ENCODE data around the gene PDZD4. TPM values are rescaled to one million over a fixed set of nuclear protein-coding genes. Genes with fewer than 3 reads are reported as not detected.
A peak's percentile ranks its signal among the peaks of the same experiment; 100 is the strongest.
"Not testable (repeated sequence)": the region's sequence is repeated elsewhere in the genome, so short reads cannot be mapped to it uniquely, and the experiment has no call there.

The PDZD4 gene
- polyA plus RNA-seq, 1 donor: 10.5 TPM

DNA sequence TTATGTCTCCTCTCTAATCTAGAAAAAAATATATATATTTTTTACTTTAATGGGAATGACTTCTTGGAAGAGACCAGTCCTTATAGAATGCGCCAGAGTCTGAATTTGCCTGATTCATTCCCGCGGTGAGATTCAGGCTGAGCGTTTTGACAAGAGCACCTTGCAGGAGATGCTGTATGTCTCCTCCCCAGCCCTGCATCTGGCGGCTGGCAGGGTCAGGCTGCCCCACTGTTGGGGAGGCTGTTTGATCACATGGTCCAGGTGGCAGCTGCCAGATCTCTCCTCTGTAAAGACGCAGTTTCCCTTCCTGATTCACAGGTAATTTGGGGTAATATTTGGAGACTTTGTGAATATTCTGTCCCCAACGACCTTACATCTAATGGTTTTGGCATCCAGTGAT, 9.7 kb downstream of the PDZD4 start:
- peaks cover 4% of the 10 kb centered on the region for H3K4me1 ChIP-seq (ENCODE audit: control insufficient read depth, insufficient read depth, low read length)
- DNase-seq: no peak
- H3K27me3 ChIP-seq (ENCODE audit: control insufficient read depth, insufficient read depth, low read length): peaks cover 7% of the 10 kb centered on the region
- WGBS (ENCODE audit: insufficient coverage, low lambda C conversion rate): no CpG with 5 or more reads among the region's 7 CpGs
- H3K27ac ChIP-seq (ENCODE audit: low read length): no peak overlapping the region
- no peaks in the 10 kb centered on the region for H3K36me3 ChIP-seq (ENCODE audit: control insufficient read depth, insufficient read depth, low read length)
- H3K9me3 ChIP-seq (ENCODE audit: control insufficient read depth, low read depth, low read length): no peaks in the 10 kb centered on the region
- H3K4me3 ChIP-seq (ENCODE audit: low read length): no peak overlapping the region

DNA sequence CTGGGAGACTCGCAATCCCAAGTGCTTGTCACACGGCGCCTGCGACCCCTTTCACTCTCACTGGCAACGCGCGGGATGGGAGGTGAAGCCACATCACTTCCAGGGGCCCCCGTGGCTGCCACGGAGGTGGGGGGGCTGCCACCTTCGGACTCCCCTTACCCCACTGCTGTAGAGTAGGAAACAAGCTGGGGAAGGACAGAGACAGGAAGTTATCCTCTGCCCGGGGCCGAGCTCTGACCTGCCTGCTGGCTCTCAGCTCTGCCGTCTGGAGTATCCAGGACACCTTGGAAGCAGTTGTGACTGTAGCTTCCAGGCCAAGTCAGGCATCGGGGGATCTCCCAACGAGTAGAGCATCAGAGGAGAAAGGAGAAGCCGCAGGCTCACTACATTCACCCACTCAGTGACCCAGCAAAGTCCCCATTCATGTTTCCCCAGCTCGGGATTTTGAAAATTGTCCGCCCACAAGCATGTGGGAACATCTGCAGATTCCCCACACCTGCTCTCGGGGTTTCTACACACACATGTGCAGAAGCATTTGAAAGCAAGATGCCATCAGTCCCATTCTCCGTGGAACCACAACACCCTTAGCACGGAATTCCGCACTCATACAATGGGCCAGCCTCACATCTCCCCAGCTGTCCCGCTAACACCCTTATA, 10.8 kb downstream of the PDZD4 start:
- Histone ChIP-seq H3K27me3 (ENCODE audit: control insufficient read depth, insufficient read depth, low read length) (peaks cover 7% of the 10 kb centered on the region), H3K4me1 (ENCODE audit: control insufficient read depth, insufficient read depth, low read length) (peaks cover 4% of the 10 kb centered on the region), H3K4me3 (ENCODE audit: low read length) (peak overlapping the region; percentile 26), H3K9me3 (ENCODE audit: control insufficient read depth, low read depth, low read length) (no peaks in the 10 kb centered on the region), H3K27ac (ENCODE audit: low read length) (no peak overlapping the region), H3K36me3 (ENCODE audit: control insufficient read depth, insufficient read depth, low read length) (no peaks in the 10 kb centered on the region)
- WGBS (ENCODE audit: insufficient coverage, low lambda C conversion rate): no CpG with 5 or more reads among the region's 23 CpGs
- DNase-seq: peak in 1 of 2 donors; percentile 7

DNA sequence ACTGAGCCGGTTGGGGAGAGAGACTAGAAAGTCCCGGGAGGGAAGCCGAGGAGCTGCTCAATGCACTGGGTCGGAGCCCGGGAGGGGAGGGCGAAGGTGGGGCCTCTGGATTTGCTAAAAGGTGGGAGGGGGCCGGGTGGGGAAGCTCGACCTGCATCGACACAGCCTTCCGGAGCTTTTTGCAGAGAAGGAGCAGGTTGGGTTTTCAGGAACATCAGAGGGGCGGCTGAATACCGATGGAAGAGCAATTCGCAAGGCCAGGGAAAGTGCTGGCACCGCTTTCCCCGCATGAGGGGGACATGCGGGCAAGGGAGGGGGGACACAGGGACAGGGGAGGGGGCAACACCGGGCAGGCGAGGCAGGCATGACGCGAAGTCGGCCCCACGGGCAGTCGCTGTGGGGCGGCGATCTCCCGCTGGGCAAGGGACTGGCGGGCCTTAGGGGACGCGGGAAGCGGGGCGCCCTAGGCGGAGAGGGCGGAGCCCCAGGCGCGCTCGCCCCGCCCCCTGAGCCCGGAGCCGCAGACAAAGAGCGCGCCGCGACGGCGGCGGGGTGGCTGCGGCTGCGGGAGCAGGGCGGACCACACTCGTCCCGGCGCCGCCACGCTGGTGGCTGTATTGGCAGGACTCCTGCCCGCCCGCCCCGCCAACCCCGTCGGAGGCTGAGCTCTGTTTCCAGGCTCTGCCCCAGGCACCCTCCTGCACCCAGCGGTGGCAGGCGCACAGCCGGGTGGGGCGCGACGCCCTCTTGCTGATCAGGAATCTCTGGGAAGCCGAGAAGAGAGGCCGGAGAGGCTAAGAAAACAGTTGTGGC, 11.6 kb downstream of the PDZD4 start:
- no peak overlapping the region for H3K27ac ChIP-seq (ENCODE audit: low read length)
- H3K27me3 ChIP-seq (ENCODE audit: control insufficient read depth, insufficient read depth, low read length): peaks cover 7% of the 10 kb centered on the region
- no CpG with 5 or more reads among the region's 67 CpGs for WGBS (ENCODE audit: insufficient coverage, low lambda C conversion rate)
- DNase-seq: peak in 1 of 2 donors; percentile 30
- H3K36me3 ChIP-seq (ENCODE audit: control insufficient read depth, insufficient read depth, low read length): no peaks in the 10 kb centered on the region
- H3K4me1 ChIP-seq (ENCODE audit: control insufficient read depth, insufficient read depth, low read length): peaks cover 4% of the 10 kb centered on the region
- H3K9me3 ChIP-seq (ENCODE audit: control insufficient read depth, low read depth, low read length): no peaks in the 10 kb centered on the region
- H3K4me3 ChIP-seq (ENCODE audit: low read length): peak overlapping the region; percentile 26

DNA sequence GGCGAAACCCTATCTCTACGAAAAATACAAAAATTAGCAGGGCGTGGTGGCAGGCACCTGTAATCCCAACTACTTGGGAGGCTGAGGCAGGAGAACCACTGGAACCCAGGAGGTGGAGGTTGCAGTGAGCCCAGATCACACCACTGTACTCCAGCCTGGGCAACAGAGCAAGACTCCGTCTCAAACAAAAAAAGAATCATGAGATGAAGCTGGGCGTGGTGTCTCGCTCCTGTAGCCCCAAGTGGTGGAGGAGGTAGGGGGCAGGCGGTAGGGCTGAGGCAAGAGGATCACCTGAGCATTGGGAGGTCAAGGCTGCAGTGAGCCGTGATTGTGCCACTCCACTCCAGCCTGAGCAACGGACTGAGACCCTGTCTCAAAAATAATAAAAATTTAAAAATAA, 12.3 kb downstream of the PDZD4 start:
- not testable (repeated sequence) for H3K9me3 ChIP-seq (ENCODE audit: control insufficient read depth, low read depth, low read length); H3K4me1 ChIP-seq (ENCODE audit: control insufficient read depth, insufficient read depth, low read length); DNase-seq; H3K27ac ChIP-seq (ENCODE audit: low read length); H3K27me3 ChIP-seq (ENCODE audit: control insufficient read depth, insufficient read depth, low read length); H3K36me3 ChIP-seq (ENCODE audit: control insufficient read depth, insufficient read depth, low read length); H3K4me3 ChIP-seq (ENCODE audit: low read length)
- no CpG with 5 or more reads among the region's 9 CpGs for WGBS (ENCODE audit: insufficient coverage, low lambda C conversion rate)

GRCh38 chrX:153816831-153817690, 13.3 kb downstream of the PDZD4 start:
- WGBS (ENCODE audit: insufficient coverage, low lambda C conversion rate): 100% methylated on average over 1 of the region's 25 CpGs
- no peaks in the 10 kb centered on the region for H3K9me3 ChIP-seq (ENCODE audit: control insufficient read depth, low read depth, low read length)
- peaks cover 4% of the 10 kb centered on the region for H3K4me1 ChIP-seq (ENCODE audit: control insufficient read depth, insufficient read depth, low read length)
- H3K27me3 ChIP-seq (ENCODE audit: control insufficient read depth, insufficient read depth, low read length): peaks cover 10% of the 10 kb centered on the region
- no peaks in the 10 kb centered on the region for H3K36me3 ChIP-seq (ENCODE audit: control insufficient read depth, insufficient read depth, low read length)
- H3K4me3 ChIP-seq (ENCODE audit: low read length): no peak overlapping the region
- no peak overlapping the region for H3K27ac ChIP-seq (ENCODE audit: low read length)
- DNase-seq: no peak

DNA sequence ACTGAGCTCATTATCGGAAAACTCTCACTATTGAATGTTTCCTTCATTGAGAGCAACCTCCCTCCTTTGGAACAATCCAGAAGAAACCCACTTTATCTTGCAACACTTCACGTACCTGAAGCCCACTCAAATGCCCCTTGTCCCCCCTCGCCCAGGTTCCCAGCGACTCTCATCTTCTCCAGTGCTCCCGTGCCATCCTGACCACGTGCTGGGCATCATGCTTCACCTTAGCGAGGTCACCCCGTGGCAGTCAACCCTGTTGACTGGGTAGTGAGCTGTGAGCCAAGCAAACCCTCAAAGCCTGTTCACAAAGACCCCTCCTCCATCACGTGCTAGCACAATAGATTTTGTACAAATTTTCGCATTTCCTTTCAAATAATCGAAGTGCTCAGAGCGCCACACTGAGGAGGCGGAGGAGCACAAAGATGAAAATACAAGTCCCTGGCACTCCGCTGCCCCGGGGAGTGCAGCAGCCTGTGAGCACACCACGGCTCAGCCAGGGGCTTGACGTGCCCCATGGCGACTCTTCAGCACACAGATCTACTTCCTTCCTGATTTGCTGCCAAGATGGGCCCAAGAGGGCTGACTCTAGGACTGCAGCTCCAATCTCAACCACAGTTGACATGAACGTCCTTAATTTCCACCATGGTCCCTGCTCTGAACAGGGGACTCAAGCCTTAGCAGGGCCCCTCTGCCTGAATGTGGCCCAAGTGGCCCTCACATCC, 15.6 kb downstream of the PDZD4 start:
- Histone ChIP-seq H3K27ac (ENCODE audit: low read length) (no peak overlapping the region), H3K9me3 (ENCODE audit: control insufficient read depth, low read depth, low read length) (no peaks in the 10 kb centered on the region), H3K36me3 (ENCODE audit: control insufficient read depth, insufficient read depth, low read length) (no peaks in the 10 kb centered on the region), H3K27me3 (ENCODE audit: control insufficient read depth, insufficient read depth, low read length) (peaks cover 9% of the 10 kb centered on the region), H3K4me1 (ENCODE audit: control insufficient read depth, insufficient read depth, low read length) (peaks cover 4% of the 10 kb centered on the region), H3K4me3 (ENCODE audit: low read length) (no peak overlapping the region)
- WGBS (ENCODE audit: insufficient coverage, low lambda C conversion rate): no CpG with 5 or more reads among the region's 19 CpGs
- no peak for DNase-seq

GRCh38 chrX:153813161-153813560, 17.2 kb downstream of the PDZD4 start:
- Histone ChIP-seq H3K4me3 (ENCODE audit: low read length) (no peak overlapping the region), H3K27ac (ENCODE audit: low read length) (no peak overlapping the region), H3K27me3 (ENCODE audit: control insufficient read depth, insufficient read depth, low read length) (peaks cover 3% of the 10 kb centered on the region), H3K36me3 (ENCODE audit: control insufficient read depth, insufficient read depth, low read length) (no peaks in the 10 kb centered on the region), H3K9me3 (ENCODE audit: control insufficient read depth, low read depth, low read length) (no peaks in the 10 kb centered on the region), H3K4me1 (ENCODE audit: control insufficient read depth, insufficient read depth, low read length) (no peaks in the 10 kb centered on the region)
- no peak for DNase-seq
- no CpG with 5 or more reads among the region's 5 CpGs for WGBS (ENCODE audit: insufficient coverage, low lambda C conversion rate)

GRCh38 chrX:153812220-153812619, 18.1 kb downstream of the PDZD4 start:
- Histone ChIP-seq H3K27ac (ENCODE audit: low read length) (no peak overlapping the region), H3K4me3 (ENCODE audit: low read length) (no peak overlapping the region), H3K9me3 (ENCODE audit: control insufficient read depth, low read depth, low read length) (no peaks in the 10 kb centered on the region), H3K36me3 (ENCODE audit: control insufficient read depth, insufficient read depth, low read length) (no peaks in the 10 kb centered on the region), H3K4me1 (ENCODE audit: control insufficient read depth, insufficient read depth, low read length) (no peaks in the 10 kb centered on the region), H3K27me3 (ENCODE audit: control insufficient read depth, insufficient read depth, low read length) (peaks cover 3% of the 10 kb centered on the region)
- WGBS (ENCODE audit: insufficient coverage, low lambda C conversion rate): no CpG with 5 or more reads among the region's 14 CpGs
- no peak for DNase-seq

DNA sequence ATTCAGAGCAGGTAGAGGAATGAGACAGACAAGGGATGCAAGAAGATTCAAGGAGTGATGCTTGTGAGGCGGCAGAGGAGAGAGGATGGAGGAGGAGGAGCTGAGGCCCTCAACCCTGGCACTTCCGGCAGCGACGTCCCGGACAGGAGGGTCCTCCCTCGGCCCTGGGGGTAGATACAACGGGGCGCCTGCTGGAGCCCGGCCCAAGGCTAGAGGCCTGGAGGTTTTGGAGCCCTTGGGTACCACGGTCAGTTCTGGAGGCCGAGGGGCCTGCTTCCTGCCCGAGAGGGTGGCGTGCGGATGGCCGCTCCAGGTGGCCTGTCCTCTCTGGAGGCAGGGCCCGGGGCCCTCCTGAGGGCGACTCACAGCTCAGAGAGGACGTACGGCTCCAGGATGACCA, 22.4 kb downstream of the PDZD4 start:
- H3K27ac ChIP-seq (ENCODE audit: low read length): no peak overlapping the region
- H3K9me3 ChIP-seq (ENCODE audit: control insufficient read depth, low read depth, low read length): no peaks in the 10 kb centered on the region
- H3K36me3 ChIP-seq (ENCODE audit: control insufficient read depth, insufficient read depth, low read length): no peaks in the 10 kb centered on the region
- no CpG with 5 or more reads among the region's 19 CpGs for WGBS (ENCODE audit: insufficient coverage, low lambda C conversion rate)
- H3K4me1 ChIP-seq (ENCODE audit: control insufficient read depth, insufficient read depth, low read length): no peaks in the 10 kb centered on the region
- H3K27me3 ChIP-seq (ENCODE audit: control insufficient read depth, insufficient read depth, low read length): peaks cover 3% of the 10 kb centered on the region
- no peak for DNase-seq
- H3K4me3 ChIP-seq (ENCODE audit: low read length): no peak overlapping the region

Measured in large intestine (tissue), 3 donors.